K562 (cell line): ENCODE measurements around the gene AGPAT1. TPM values are rescaled to one million over a fixed set of nuclear protein-coding genes. Genes with fewer than 3 reads are reported as not detected.

ENCODE experiments used
- ATAC-seq: fragments of 200-7000 bp; cut with Tn5 transposase; 3 replicates; pipeline ENCODE4 v1.9.1; 2020; ENCODE audit warnings: moderate library complexity
- BruUV-seq: library from RNA; stranded (reverse); fragments of 400-500 nt; replicated peaks from 2 replicates; lab custom pipeline; 2021; lab: Mats Ljungman, UMichigan
- CTCF ChIA-PET: fragments of 300-600 bp; formaldehyde crosslinking; extraction: SDS; loops from one replicate; lab custom pipeline; 2021; ENCODE audit warnings: low intra/inter-chr PET ratio; lab: Yijun Ruan, JAX
- POLR2A ChIA-PET: fragments of 300-600, 350-650 bp; sonication (Branson Sonifier 250); formaldehyde crosslinking; extraction: SDS; loops from one replicate; lab custom pipeline; 2021; ENCODE audit warnings: antibody characterized with exemption, inconsistent platforms; lab: Yijun Ruan, JAX
- DNase-seq, 4 experiments: peaks; one replicate each; pipeline versions ENCODE4 v3.0.0 to v3.0.0-alpha.2; 2011 to 2018; ENCODE audit warnings: low spot score in 3 of 4, mixed read lengths in 3 of 4; ENCODE audit errors: extremely low read depth in 1 of 4
- FAIRE-seq: peaks from 2 replicates; lab custom pipeline; 2011; peaks lifted over from hg19 to GRCh38; lab: Jason Lieb, UNC
- H2AFZ ChIP-seq: 2 replicates; pipeline ENCODE4 v1.6.0; 2011; ENCODE audit warnings: low read depth, low read length, control low read depth, inconsistent platforms
- H3K27ac ChIP-seq: fragments of 200-600 bp; 3 replicates; pipeline ENCODE4 v1.8.0; 2011; ENCODE audit warnings: low read depth, mild to moderate bottlenecking, control low read depth, inconsistent platforms, low read length, moderate library complexity, mixed read lengths; ENCODE audit errors: extremely low read depth
- H3K27me3 ChIP-seq, 2 experiments: fragments of 300-600 bp in 1 of 2; 2 replicates in 1 of 2; 3 replicates in 1 of 2; pipeline versions ENCODE4 v1.6.0 to v1.8.0; 2011; ENCODE audit warnings: inconsistent platforms in 2 of 2, low read length in 2 of 2, mild to moderate bottlenecking in 1 of 2, mixed read lengths in 1 of 2, moderate library complexity in 1 of 2; ENCODE audit not compliant: control insufficient read depth in 2 of 2, insufficient read depth in 2 of 2
- H3K36me3 ChIP-seq: fragments of 300-600 bp; 3 replicates; pipeline ENCODE4 v1.8.0; 2011; ENCODE audit warnings: mild to moderate bottlenecking, low read length, inconsistent platforms; ENCODE audit not compliant: control insufficient read depth, insufficient read depth
- H3K4me1 ChIP-seq, 2 experiments: fragments of 200-600 bp in 1 of 2; replicated peaks in 1 of 2; 2 replicates in 1 of 2; 3 replicates in 1 of 2; pipeline versions ENCODE4 v1.5.1 to v1.8.0; 2011; ENCODE audit warnings: inconsistent platforms in 2 of 2, low read length in 2 of 2, mild to moderate bottlenecking in 1 of 2, mixed read lengths in 1 of 2, moderate library complexity in 1 of 2; ENCODE audit not compliant: control insufficient read depth in 2 of 2, insufficient read depth in 2 of 2
- H3K4me2 ChIP-seq: 2 replicates; pipeline ENCODE4 v1.6.1; 2011; ENCODE audit warnings: low read length, control low read depth, inconsistent platforms, mixed read lengths; ENCODE audit not compliant: insufficient read depth
- H3K4me3 ChIP-seq: fragments of 200-600 bp; sonication (generic), shearing (Covaris generic); 2 replicates; pipeline ENCODE4 v1.5.1; 2016; ENCODE audit warnings: control low read depth, inconsistent platforms
- H3K79me2 ChIP-seq: fragments of 200-600 bp; 3 replicates; pipeline ENCODE4 v1.8.0; 2011; ENCODE audit warnings: low read length, inconsistent platforms; ENCODE audit not compliant: control insufficient read depth, insufficient read depth
- H3K9ac ChIP-seq, 2 experiments: 2 replicates each; pipeline versions ENCODE4 v1.6.0 to v1.6.1; 2011; ENCODE audit warnings: low read depth in 2 of 2, low read length in 2 of 2, control low read depth in 1 of 2, inconsistent platforms in 1 of 2, mild to moderate bottlenecking in 1 of 2, mixed read lengths in 1 of 2; ENCODE audit not compliant: insufficient read depth in 1 of 2
- H3K9me1 ChIP-seq: one replicate; pipeline ENCODE4 v1.6.0; 2011; ENCODE audit warnings: inconsistent platforms, mild to moderate bottlenecking, low read length, moderate library complexity; ENCODE audit not compliant: control insufficient read depth, insufficient read depth
- H3K9me3 ChIP-seq: replicated peaks from 2 replicates; pipeline ENCODE4 v1.5.1; 2011; ENCODE audit warnings: low read depth, low read length, inconsistent platforms; ENCODE audit not compliant: control insufficient read depth, insufficient read depth
- H4K20me1 ChIP-seq: replicated peaks from 2 replicates; pipeline ENCODE4 v1.6.1; 2011; ENCODE audit warnings: low read length, inconsistent platforms, mixed read lengths; ENCODE audit not compliant: control insufficient read depth, insufficient read depth
- CTCF ChIP-seq, 3 experiments: IDR thresholded peaks in 2 of 3; conservative IDR thresholded peaks in 1 of 3; 2 replicates each; pipeline ENCODE4 v1.5.1; 2011 to 2012; ENCODE audit warnings: low read length in 3 of 3, mild to moderate bottlenecking in 3 of 3, control low read depth in 2 of 3, improper control_type of control experiment in 1 of 3, inconsistent platforms in 1 of 3, low read depth in 1 of 3, mixed read lengths in 1 of 3, moderate library complexity in 1 of 3; ENCODE audit not compliant: insufficient read depth in 2 of 3
- E2F4 ChIP-seq: sonication (generic); formaldehyde crosslinking; IDR thresholded peaks from 2 replicates; pipeline ENCODE4 v1.8.0; 2022; ENCODE audit warnings: mild to moderate bottlenecking, low read depth, missing genetic modification reagents
- HINFP ChIP-seq: fragments of 450-650 bp; conservative IDR thresholded peaks from 2 replicates; pipeline ENCODE4 v1.6.1; 2016; ENCODE audit warnings: missing genetic modification characterization, low read depth, mild to moderate bottlenecking, control low read depth, missing compliant biosample characterization
- KDM1A ChIP-seq, 2 experiments: fragments of 450-650 bp; IDR thresholded peaks; 2 replicates each; pipeline ENCODE4 v1.6.1; 2016; ENCODE audit warnings: mild to moderate bottlenecking in 2 of 2
- KDM5B ChIP-seq: fragments of 200-600 bp; sonication (generic); IDR thresholded peaks from 2 replicates; pipeline ENCODE4 v1.6.1; 2012; ENCODE audit warnings: low read depth, mild to moderate bottlenecking, moderate library complexity, low read length, control low read depth, inconsistent platforms; ENCODE audit not compliant: insufficient replicate concordance
- MTA1 ChIP-seq: fragments of 450-650 bp; IDR thresholded peaks from 2 replicates; pipeline ENCODE4 v1.6.1; 2017; ENCODE audit warnings: borderline replicate concordance
- POLR2AphosphoS5 ChIP-seq: IDR thresholded peaks from 2 replicates; pipeline ENCODE4 v1.6.1; 2011; ENCODE audit warnings: mild to moderate bottlenecking, low read depth, low read length, moderate library complexity; ENCODE audit not compliant: control insufficient read depth, insufficient read depth
- SAP30 ChIP-seq: fragments of 200-600 bp; sonication (generic); IDR thresholded peaks from 2 replicates; pipeline ENCODE4 v1.6.1; 2012; ENCODE audit warnings: borderline replicate concordance, low read depth, mild to moderate bottlenecking, moderate library complexity, low read length, control low read depth, inconsistent platforms; ENCODE audit not compliant: insufficient read depth, poor library complexity, severe bottlenecking
- SIN3A ChIP-seq, 2 experiments: fragments of 150-350 bp in 1 of 2; IDR thresholded peaks; 2 replicates each; pipeline ENCODE4 v1.6.1; 2011 to 2016; ENCODE audit warnings: borderline replicate concordance in 2 of 2, low read depth in 2 of 2, low read length in 2 of 2, mild to moderate bottlenecking in 2 of 2, moderate library complexity in 2 of 2; ENCODE audit not compliant: control insufficient read depth in 1 of 2
- ZNF398 ChIP-seq: fragments of 250-450 bp; sonication (Bioruptor Pico); IDR thresholded peaks from 2 replicates; pipeline ENCODE4 v1.8.0; 2021; ENCODE audit warnings: moderate library complexity, mild to moderate bottlenecking, inconsistent platforms
- WGBS: fragments of 100-300 bp; shearing (Covaris generic); methylation state at CpG from one replicate; pipeline ENCODE4 v1.1.6; 2016; ENCODE audit warnings: low coverage, mixed read lengths; ENCODE audit not compliant: insufficient coverage; ENCODE audit errors: missing lambda C conversion rate; 5-methylcytosine and 5-hydroxymethylcytosine counted together
- in situ Hi-C: fragments of 300-500 bp; cut with MboI; formaldehyde crosslinking; loops from 4 replicates; pipeline ENCODE4 v1.15.0; 2018; ENCODE audit warnings: inconsistent platforms, mixed read lengths
- intact Hi-C: fragments of 100-400 bp; cut with micrococcal nuclease; formaldehyde crosslinking; loops from 2 replicates; pipeline ENCODE4 v1.14.2; 2022
- polyA plus RNA-seq, 8 experiments: library from polyadenylated mRNA; depleted of rRNA in 4 of 8; stranded (reverse) in 5 of 8; unstranded in 3 of 8; fragments of >200 nt; fragmentation: Nextera tagmentation in 2 of 8; fragmentation: Illumina TruSeq in 1 of 8; extraction: Ambion mirVana in 2 of 8; extraction: Trizol in 1 of 8; gene quantifications; 2 replicates each; pipeline versions ENCODE4 v1.2.1 to v1.2.3, GENCODE V29; 2011 to 2014; ENCODE audit warnings: inconsistent platforms in 1 of 8, missing spikeins in 1 of 8
- total RNA-seq, 7 experiments: library from RNA; depleted of rRNA in 6 of 7; stranded (reverse); fragments of >200 nt in 6 of 7; fragmentation: Illumina TruSeq in 2 of 7; extraction: Trizol in 2 of 7; gene quantifications; 2 replicates each; pipeline versions ENCODE4 v1.2.1 to v1.2.3, GENCODE V29; 2011 to 2021; ENCODE audit warnings: low replicate concordance in 1 of 7

AGPAT1 gene
- total and polyA plus RNA-seq, 9 of the 15 experiments (the other 6 are each of a cell fraction or from before 2014, with no cell fraction given) = 37.9 to 176 (median 69.4) TPM

- no peaks in the 10 kb centered on the region for H3K9me1 ChIP-seq
- in situ Hi-C loops = no loop called here
- H3K4me2 ChIP-seq = peak overlapping the region; percentile 90
- H3K9ac ChIP-seq = peak overlapping the region; percentile 69 to 90
- peak overlapping the region; percentile 83 for H3K27ac ChIP-seq
- FAIRE-seq = no peak
- H3K4me3 ChIP-seq = peak overlapping the region; percentile 91
- intact Hi-C loops = loop anchor here (1.0 to 5.0 kb wide), 5 partner anchors 25 to 1073 kb away; partner anchors contain the start of genes AGPAT1, HSD17B8, PPT2 and RXRB
- H3K36me3 ChIP-seq = peaks cover 24% of the 10 kb centered on the region; the same call in 2 of the 3 replicates
- H3K27me3 ChIP-seq = no peaks in the 10 kb centered on the region
- POLR2A ChIA-PET = interaction anchor here (0.6 to 3.9 kb wide), 24 partner anchors 8 to 1815 kb away, joined by 3 to 23 read pairs (median 4); partner anchors contain the start of genes AGPAT1, DXO, EGFL8 and HSPA1B
- peaks cover 39% of the 10 kb centered on the region for H3K79me2 ChIP-seq
- H4K20me1 ChIP-seq = no peaks in the 10 kb centered on the region
- peak; percentile 35 for ATAC-seq
- DNase-seq = peak in 3 of 4 experiments; percentile 37 to 73 (median 48)
- BruUV-seq = TSS peak; percentile 58
- H3K4me1 ChIP-seq = peaks cover 38 to 39% of the 10 kb centered on the region in 2 experiments
- 2% methylated on average over 22 of the region's 22 CpGs for WGBS
- H3K9me3 ChIP-seq = no peaks in the 10 kb centered on the region
- H2AFZ ChIP-seq = peak overlapping the region; percentile 74
- CTCF ChIA-PET = no interaction called here
- no peak for TF ChIP-seq HINFP (tag)
- TF ChIP-seq KDM1A (IDR thresholded peaks at IDR 0.05) = no peak
- TF ChIP-seq ZNF398 = no peak
- TF ChIP-seq MTA1 = no peak
- peak; percentile 39 to 50 (median 39); a peak in 5 of 6 replicates for TF ChIP-seq CTCF (IDR thresholded peaks at IDR 0.05 in 2 of 3, conservative IDR thresholded peaks at IDR 0.05 in 1 of 3; ENCODE audit: insufficient read depth in 2 of 3, low read depth in 1 of 3, low read length in 3 of 3)
- TF ChIP-seq KDM5B = peak; percentile 5
- TF ChIP-seq POLR2AphosphoS5 = no peak
- peak in 1 of 2 experiments; percentile 83; a peak in 2 of 4 replicates for TF ChIP-seq SIN3A (IDR thresholded peaks at IDR 0.05; ENCODE audit: borderline replicate concordance in 2 of 2, control insufficient read depth in 1 of 2, low read depth in 2 of 2, low read length in 2 of 2)
- no peak for TF ChIP-seq E2F4 (CRISPR knock-in tag)
- TF ChIP-seq SAP30 = peak; percentile 21
Observed at GRCh38 chr6:32129297-32130088, 46.4 kb downstream of the AGPAT1 start.
